Fibroblast of lung (primary cell): ENCODE data around the gene TBC1D2B.

ENCODE experiments used
- EZH2 ChIP-seq: IDR thresholded peaks from 2 replicates; pipeline ENCODE4 v1.5.1; 2012; ENCODE audit warnings: low read length, control low read depth, mild to moderate bottlenecking; ENCODE audit errors: missing control alignments
- TF ChIP-seq, protein P1 (sequence below), 2 donors: IDR thresholded peaks in 1 of 2; conservative IDR thresholded peaks in 1 of 2; 1 replicate in 1 of 2; 2 replicates in 1 of 2; pipeline ENCODE4 v1.5.1; 2011 to 2012; ENCODE audit warnings: low read length in 2 of 2, control low read depth in 1 of 2, inconsistent platforms in 1 of 2, low read depth in 1 of 2, mild to moderate bottlenecking in 1 of 2

DNA sequence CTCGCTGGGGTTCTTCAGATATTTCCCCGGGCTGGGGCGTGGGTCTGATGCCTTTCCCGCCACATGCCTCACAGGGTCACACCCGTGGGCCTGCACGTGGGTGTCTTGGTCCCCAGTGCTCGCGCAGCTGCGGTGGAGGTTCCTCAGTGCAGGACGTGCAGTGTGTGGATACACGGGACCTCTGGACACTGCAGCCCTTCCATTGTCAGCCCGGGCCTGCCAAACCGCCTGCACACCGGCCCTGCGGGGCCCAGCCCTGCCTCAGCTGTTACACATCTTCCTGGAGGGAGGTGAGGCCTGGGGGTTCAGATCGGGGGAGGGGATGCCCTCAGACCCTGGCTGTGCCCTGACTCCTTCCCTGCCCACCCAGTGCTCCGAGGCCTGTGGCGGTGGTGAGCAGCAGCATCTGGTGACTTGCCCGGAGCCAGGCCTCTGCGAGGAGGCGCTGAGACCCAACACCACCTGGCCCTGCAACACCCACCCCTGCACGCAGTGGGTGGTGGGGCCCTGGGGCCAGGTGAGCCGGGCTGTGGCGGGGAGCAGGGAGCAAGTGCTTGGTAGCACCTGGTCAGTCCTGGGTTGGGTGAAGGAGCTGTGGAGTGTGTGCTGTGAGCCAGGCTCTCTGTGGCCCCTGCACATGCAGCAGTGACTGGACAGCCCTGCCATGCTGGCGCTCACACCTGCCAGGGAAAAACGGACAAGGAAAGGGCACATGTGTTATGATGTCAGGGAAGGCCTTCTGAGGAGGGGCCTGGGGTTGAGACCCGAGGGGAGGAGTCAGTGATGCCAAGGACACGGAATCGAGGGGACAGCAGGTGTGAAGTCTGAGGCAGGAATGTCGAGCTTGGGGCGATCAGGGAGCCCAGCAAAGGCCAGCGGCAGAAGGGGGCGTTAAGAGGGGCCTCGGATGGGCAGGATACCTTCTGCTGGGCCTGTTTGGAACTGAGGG lies 88.9 kb downstream of the TBC1D2B start:
- TF ChIP-seq, protein P1, sequence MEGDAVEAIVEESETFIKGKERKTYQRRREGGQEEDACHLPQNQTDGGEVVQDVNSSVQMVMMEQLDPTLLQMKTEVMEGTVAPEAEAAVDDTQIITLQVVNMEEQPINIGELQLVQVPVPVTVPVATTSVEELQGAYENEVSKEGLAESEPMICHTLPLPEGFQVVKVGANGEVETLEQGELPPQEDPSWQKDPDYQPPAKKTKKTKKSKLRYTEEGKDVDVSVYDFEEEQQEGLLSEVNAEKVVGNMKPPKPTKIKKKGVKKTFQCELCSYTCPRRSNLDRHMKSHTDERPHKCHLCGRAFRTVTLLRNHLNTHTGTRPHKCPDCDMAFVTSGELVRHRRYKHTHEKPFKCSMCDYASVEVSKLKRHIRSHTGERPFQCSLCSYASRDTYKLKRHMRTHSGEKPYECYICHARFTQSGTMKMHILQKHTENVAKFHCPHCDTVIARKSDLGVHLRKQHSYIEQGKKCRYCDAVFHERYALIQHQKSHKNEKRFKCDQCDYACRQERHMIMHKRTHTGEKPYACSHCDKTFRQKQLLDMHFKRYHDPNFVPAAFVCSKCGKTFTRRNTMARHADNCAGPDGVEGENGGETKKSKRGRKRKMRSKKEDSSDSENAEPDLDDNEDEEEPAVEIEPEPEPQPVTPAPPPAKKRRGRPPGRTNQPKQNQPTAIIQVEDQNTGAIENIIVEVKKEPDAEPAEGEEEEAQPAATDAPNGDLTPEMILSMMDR (conservative IDR thresholded peaks at IDR 0.05 in 1 of 2, IDR thresholded peaks at IDR 0.05 in 1 of 2; ENCODE audit: low read depth in 1 of 2, low read length in 2 of 2): no peak
- TF ChIP-seq EZH2: no peak
